Activated naive CD4-positive, alpha-beta T cell treated with anti-CD3 and anti-CD28 coated beads, Interleukin-2, amount 50 U/mL, for 16 hours (primary cell): ENCODE data around the gene MKNK2.
"Not testable (repeated sequence)": the region's sequence is repeated elsewhere in the genome, so short reads cannot be mapped to it uniquely, and the experiment has no call there.

Experiments used
- DNase-seq: peaks from one replicate; pipeline ENCODE4 v3.0.0-alpha.2; 2020

Gene MKNK2

GRCh38 chr19:2043961-2044708 lies 6.9 kb downstream of the MKNK2 start:
- no peak for DNase-seq

GRCh38 chr19:2043251-2043641 lies 7.8 kb downstream of the MKNK2 start:
- no peak for DNase-seq

- no peak for DNase-seq
These were observed 8.4 kb downstream of the MKNK2 start for GRCh38 chr19:2042485-2043250.

GRCh38 chr19:2041683-2042484 lies 9.2 kb downstream of the MKNK2 start:
- DNase-seq, result peak; percentile 100

GRCh38 chr19:2041433-2041682 lies 9.7 kb downstream of the MKNK2 start:
- DNase-seq, result no peak

- no peak for DNase-seq
These were observed 10.2 kb downstream of the MKNK2 start for GRCh38 chr19:2040647-2041432.

GRCh38 chr19:2039959-2040646 lies 10.9 kb downstream of the MKNK2 start:
- no peak for DNase-seq

GRCh38 chr19:2039089-2039958 lies 11.7 kb downstream of the MKNK2 start:
- DNase-seq, result no peak

- no peak for DNase-seq
These were observed 12.6 kb downstream of the MKNK2 start for GRCh38 chr19:2038284-2039088.

GRCh38 chr19:2037651-2038255 lies 13.3 kb downstream of the MKNK2 start:
- no peak for DNase-seq

- no peak for DNase-seq
These were observed 14.6 kb downstream of the MKNK2 start for GRCh38 chr19:2036424-2036823.

GRCh38 chr19:2035590-2035991 lies 15.5 kb downstream of the MKNK2 start:
- DNase-seq, result no peak

GRCh38 chr19:2034729-2035589 lies 16.1 kb downstream of the MKNK2 start:
- DNase-seq, result peak; percentile 66

GRCh38 chr19:2034253-2034652 lies 16.8 kb downstream of the MKNK2 start:
- not testable (repeated sequence) for DNase-seq

- no peak for DNase-seq
These were observed 17.3 kb downstream of the MKNK2 start for GRCh38 chr19:2033825-2034159.

- no peak for DNase-seq
These were observed 17.8 kb downstream of the MKNK2 start for GRCh38 chr19:2033115-2033824.

- no peak for DNase-seq
These were observed 18.6 kb downstream of the MKNK2 start for GRCh38 chr19:2032296-2032941.

GRCh38 chr19:2027361-2027760 lies 23.7 kb downstream of the MKNK2 start:
- no peak for DNase-seq
